ENCODE measurements around the gene CACNA2D3. TPM values are rescaled to one million over a fixed set of nuclear protein-coding genes. Genes with fewer than 3 reads are reported as not detected.

Gene CACNA2D3
- total RNA-seq, 2 donors from 2014 or later: 0.97 TPM; not detected in 1

DNA sequence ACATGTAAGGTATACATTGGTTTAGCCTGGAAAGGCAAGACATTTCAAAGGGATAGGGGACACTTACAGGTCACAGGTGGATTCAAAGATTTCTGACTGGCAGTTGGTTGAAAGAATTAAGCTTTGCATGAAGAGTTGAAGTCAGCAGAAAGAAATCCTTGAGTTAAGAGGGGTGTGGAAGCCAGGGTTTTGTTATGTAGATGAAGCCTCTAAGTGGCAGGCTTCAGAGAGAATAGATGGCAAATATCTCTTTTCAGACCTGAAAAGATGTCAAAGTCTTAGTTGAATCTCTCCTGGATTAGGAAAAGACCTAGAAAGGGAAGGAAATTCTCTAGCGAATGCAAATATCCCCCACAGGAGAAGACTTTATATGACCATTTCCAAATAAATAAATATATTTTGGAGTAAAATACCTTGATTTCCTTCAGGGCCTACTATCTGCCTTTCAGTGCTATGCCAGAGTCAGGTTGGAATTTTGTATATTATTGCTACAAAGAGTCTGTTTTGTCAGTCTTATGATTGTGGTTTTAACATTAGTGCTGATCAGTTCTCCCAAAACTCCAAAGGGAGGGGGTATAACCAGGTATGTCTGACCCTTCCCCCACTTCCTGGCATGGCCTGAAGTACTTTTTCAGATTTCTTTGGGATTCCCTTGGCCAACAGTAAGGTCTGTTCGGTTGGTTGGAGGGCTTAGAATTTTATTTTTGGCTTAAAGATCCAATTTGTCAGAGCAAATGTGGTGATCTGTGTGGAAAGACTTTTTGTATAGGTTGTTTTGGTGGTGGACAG lies 519.1 kb downstream of the CACNA2D3 start:
- TF ChIP-seq, protein P1, sequence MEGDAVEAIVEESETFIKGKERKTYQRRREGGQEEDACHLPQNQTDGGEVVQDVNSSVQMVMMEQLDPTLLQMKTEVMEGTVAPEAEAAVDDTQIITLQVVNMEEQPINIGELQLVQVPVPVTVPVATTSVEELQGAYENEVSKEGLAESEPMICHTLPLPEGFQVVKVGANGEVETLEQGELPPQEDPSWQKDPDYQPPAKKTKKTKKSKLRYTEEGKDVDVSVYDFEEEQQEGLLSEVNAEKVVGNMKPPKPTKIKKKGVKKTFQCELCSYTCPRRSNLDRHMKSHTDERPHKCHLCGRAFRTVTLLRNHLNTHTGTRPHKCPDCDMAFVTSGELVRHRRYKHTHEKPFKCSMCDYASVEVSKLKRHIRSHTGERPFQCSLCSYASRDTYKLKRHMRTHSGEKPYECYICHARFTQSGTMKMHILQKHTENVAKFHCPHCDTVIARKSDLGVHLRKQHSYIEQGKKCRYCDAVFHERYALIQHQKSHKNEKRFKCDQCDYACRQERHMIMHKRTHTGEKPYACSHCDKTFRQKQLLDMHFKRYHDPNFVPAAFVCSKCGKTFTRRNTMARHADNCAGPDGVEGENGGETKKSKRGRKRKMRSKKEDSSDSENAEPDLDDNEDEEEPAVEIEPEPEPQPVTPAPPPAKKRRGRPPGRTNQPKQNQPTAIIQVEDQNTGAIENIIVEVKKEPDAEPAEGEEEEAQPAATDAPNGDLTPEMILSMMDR (conservative IDR thresholded peaks at IDR 0.05): no peak
- no peak overlapping the region for H3K4me3 Mint-ChIP-seq
- Histone ChIP-seq H3K9me3 (ENCODE audit: control insufficient read depth, low read length) (no peaks in the 10 kb centered on the region), H3K27ac (ENCODE audit: low read depth, low read length) (no peak overlapping the region), H3K36me3 (ENCODE audit: control insufficient read depth, insufficient read depth, low read length) (no peaks in the 10 kb centered on the region), H3K4me3 (ENCODE audit: low read length) (no peak overlapping the region), H3K9ac (ENCODE audit: extremely low read depth, low read length, poor library complexity, severe bottlenecking) (no peak overlapping the region), H3K27me3 (ENCODE audit: control insufficient read depth, insufficient read depth, low read length, poor library complexity, severe bottlenecking) (no peaks in the 10 kb centered on the region), H3K4me1 (ENCODE audit: control insufficient read depth, insufficient read depth, low read length) (no peaks in the 10 kb centered on the region)
- peak overlapping the region; percentile 46 for H3K27ac Mint-ChIP-seq
- H3K36me3 Mint-ChIP-seq (ENCODE audit: low read depth): peaks cover 20% of the 10 kb centered on the region
- H3K9me3 Mint-ChIP-seq: peaks cover 14% of the 10 kb centered on the region
- WGBS, 2 experiments (ENCODE audit: insufficient coverage in 1 of 2, insufficient read length in 1 of 2): 41% methylated on average over 1 of the region's 2 CpGs; no CpG with 5 or more reads in 1 of the 2 experiments
- no peaks in the 10 kb centered on the region for H3K27me3 Mint-ChIP-seq (ENCODE audit: insufficient read depth)
- peak; percentile 64 for DNase-seq
- peaks cover 34% of the 10 kb centered on the region for H3K4me1 Mint-ChIP-seq

DNA sequence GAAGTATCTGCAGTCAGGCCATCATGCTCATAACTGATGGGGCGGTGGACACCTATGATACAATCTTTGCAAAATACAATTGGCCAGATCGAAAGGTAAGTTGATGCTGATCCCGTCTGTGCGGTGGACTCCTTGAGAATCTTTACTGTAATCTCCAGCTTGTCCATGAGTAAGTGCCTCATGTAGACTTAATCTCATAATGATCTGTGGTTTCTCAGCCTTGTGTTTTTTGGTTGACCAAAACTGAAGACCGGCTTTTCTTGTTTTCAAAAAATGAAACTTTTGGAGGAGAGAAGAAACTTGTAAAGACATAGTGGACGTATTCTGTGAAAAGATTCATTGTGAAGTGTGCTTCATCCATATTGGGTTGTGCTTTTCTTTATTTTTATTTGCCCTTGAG lies 519.8 kb downstream of the CACNA2D3 start:
- Mint-ChIP-seq H3K4me3 (no peak overlapping the region), H3K27me3 (ENCODE audit: insufficient read depth) (no peaks in the 10 kb centered on the region), H3K36me3 (ENCODE audit: low read depth) (peaks cover 20% of the 10 kb centered on the region), H3K4me1 (peaks cover 34% of the 10 kb centered on the region), H3K9me3 (peaks cover 20% of the 10 kb centered on the region), H3K27ac (peak overlapping the region; percentile 46)
- no peaks in the 10 kb centered on the region for H3K27me3 ChIP-seq (ENCODE audit: control insufficient read depth, insufficient read depth, low read length, poor library complexity, severe bottlenecking)
- TF ChIP-seq, protein P1 (conservative IDR thresholded peaks at IDR 0.05): no peak
- H3K4me3 ChIP-seq (ENCODE audit: low read length): no peak overlapping the region
- H3K9me3 ChIP-seq (ENCODE audit: control insufficient read depth, low read length): no peaks in the 10 kb centered on the region
- H3K4me1 ChIP-seq (ENCODE audit: control insufficient read depth, insufficient read depth, low read length): no peaks in the 10 kb centered on the region
- no peaks in the 10 kb centered on the region for H3K36me3 ChIP-seq (ENCODE audit: control insufficient read depth, insufficient read depth, low read length)
- 86 to 93% methylated on average over 6 of the region's 6 CpGs for WGBS, 2 experiments (ENCODE audit: insufficient coverage in 1 of 2, insufficient read length in 1 of 2)
- H3K27ac ChIP-seq (ENCODE audit: low read depth, low read length): no peak overlapping the region
- no peak overlapping the region for H3K9ac ChIP-seq (ENCODE audit: extremely low read depth, low read length, poor library complexity, severe bottlenecking)
- DNase-seq: peak; percentile 35

DNA sequence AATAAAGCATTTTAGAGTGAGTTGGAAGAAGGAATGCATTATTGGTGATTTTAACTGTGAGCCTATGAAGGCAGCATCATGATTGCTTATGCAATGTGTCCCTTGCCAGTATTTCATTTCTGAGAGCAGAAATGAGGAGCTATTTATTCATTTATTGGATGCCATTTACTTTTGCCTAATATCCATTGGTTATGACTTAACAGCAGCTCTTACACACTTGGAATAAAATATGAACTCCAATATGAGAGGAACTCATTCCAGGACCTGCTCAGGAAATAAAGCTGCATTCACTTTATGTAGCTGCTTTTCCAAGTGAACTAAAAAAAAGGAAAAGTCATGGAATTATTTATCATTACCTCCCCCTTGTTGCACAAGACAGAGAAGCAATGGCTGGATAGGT lies 525.4 kb downstream of the CACNA2D3 start:
- no peak overlapping the region for H3K27ac ChIP-seq (ENCODE audit: low read depth, low read length)
- no peak overlapping the region for H3K4me3 ChIP-seq (ENCODE audit: low read length)
- H3K27me3 Mint-ChIP-seq (ENCODE audit: insufficient read depth): no peaks in the 10 kb centered on the region
- no peaks in the 10 kb centered on the region for H3K27me3 ChIP-seq (ENCODE audit: control insufficient read depth, insufficient read depth, low read length, poor library complexity, severe bottlenecking)
- H3K27ac Mint-ChIP-seq: no peak overlapping the region
- peaks cover 20% of the 10 kb centered on the region for H3K4me1 Mint-ChIP-seq
- peaks cover 31% of the 10 kb centered on the region for H3K36me3 Mint-ChIP-seq (ENCODE audit: low read depth)
- peaks cover 29% of the 10 kb centered on the region for H3K9me3 Mint-ChIP-seq
- TF ChIP-seq, protein P1 (conservative IDR thresholded peaks at IDR 0.05): no peak
- no peak for DNase-seq
- H3K36me3 ChIP-seq (ENCODE audit: control insufficient read depth, insufficient read depth, low read length): no peaks in the 10 kb centered on the region
- no peak overlapping the region for H3K4me3 Mint-ChIP-seq
- no peak overlapping the region for H3K9ac ChIP-seq (ENCODE audit: extremely low read depth, low read length, poor library complexity, severe bottlenecking)
- peaks cover 16% of the 10 kb centered on the region for H3K9me3 ChIP-seq (ENCODE audit: control insufficient read depth, low read length)
- peaks cover 15% of the 10 kb centered on the region for H3K4me1 ChIP-seq (ENCODE audit: control insufficient read depth, insufficient read depth, low read length)

Measured in endodermal cell (in vitro differentiated cells).